GM10266 (cell line): ENCODE data around the gene SON.

Experiments used
- DNase-seq: peaks from one replicate; pipeline ENCODE4 v3.0.0; 2012; ENCODE audit errors: extremely low spot score
- TF ChIP-seq, protein P1 (sequence below): IDR thresholded peaks from 2 replicates; pipeline ENCODE4 v1.5.1; 2012; ENCODE audit warnings: mild to moderate bottlenecking, low read depth; ENCODE audit not compliant: control insufficient read depth, insufficient read depth; ENCODE audit errors: missing control alignments

SON gene

DNA sequence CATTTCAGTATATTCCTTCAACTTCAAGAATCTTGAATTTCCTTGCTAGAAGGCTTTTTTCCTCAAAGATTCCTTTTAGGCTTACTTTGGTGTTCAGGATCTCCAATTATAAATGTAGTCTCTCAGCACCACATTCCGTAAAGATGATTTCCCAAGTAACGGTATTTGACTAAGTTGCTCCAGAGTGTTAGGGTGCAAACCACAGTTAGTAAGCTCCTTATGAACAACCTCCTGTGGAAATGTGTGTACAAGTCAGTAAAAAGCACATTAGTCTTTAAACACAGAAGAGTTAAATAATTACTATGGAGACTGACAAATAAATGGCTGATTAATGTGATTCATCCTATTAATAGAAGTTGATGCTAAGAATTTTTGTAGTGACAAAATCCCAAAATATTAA is 35.4 kb downstream of the SON start:
- DNase-seq = no peak

DNA sequence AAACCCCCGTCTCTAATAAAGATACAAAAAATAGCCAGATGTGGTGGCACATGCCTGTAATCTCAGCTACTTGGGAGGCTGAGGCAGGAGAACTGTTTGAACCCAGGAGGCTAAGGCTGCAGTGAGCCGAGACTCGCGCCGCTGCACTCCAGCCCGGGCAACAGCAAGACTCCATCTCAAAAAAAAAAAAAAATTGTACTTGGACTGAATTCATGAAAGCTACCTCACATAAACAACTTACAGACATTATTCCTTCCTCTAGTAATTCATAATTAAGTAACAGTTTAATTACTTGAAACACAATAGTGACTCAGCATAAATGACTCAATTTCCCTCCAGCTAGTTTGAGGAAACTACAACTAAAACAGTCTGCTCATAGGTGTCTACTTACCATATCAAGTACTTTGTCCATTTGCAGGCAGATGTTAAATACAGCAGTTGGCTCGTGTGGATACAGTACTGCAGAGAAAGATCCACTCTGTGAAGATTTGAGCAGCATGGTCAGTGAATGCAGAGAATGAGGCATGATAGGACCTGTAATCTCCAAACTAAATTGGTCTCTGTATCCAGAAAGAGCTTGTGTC is 36.2 kb downstream of the SON start:
- TF ChIP-seq, protein P1, sequence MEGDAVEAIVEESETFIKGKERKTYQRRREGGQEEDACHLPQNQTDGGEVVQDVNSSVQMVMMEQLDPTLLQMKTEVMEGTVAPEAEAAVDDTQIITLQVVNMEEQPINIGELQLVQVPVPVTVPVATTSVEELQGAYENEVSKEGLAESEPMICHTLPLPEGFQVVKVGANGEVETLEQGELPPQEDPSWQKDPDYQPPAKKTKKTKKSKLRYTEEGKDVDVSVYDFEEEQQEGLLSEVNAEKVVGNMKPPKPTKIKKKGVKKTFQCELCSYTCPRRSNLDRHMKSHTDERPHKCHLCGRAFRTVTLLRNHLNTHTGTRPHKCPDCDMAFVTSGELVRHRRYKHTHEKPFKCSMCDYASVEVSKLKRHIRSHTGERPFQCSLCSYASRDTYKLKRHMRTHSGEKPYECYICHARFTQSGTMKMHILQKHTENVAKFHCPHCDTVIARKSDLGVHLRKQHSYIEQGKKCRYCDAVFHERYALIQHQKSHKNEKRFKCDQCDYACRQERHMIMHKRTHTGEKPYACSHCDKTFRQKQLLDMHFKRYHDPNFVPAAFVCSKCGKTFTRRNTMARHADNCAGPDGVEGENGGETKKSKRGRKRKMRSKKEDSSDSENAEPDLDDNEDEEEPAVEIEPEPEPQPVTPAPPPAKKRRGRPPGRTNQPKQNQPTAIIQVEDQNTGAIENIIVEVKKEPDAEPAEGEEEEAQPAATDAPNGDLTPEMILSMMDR = no peak
- no peak for DNase-seq

More for the DNA sequence above, 35.4 kb downstream of the SON start:
- TF ChIP-seq, protein P1 = no peak

DNA sequence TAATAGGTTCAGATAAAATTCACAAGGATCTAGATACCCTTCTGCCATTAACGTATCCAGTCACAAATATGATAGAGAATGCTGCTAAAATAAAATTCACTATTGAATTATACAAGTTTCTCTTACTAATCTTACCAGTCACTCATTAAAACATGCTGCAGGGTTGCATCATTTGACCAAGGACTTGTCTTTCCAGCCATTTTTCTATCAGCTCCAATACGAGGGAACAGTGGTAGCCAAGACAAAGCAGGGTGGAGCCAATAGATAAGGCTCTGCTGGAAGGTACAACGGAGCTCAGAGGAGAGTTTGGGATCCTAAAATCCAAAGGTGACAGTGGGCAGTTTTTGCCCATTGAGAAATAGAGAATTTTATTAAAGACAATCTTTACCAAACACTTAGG is 41.6 kb downstream of the SON start:
- TF ChIP-seq, protein P1 = no peak
- DNase-seq = no peak

DNA sequence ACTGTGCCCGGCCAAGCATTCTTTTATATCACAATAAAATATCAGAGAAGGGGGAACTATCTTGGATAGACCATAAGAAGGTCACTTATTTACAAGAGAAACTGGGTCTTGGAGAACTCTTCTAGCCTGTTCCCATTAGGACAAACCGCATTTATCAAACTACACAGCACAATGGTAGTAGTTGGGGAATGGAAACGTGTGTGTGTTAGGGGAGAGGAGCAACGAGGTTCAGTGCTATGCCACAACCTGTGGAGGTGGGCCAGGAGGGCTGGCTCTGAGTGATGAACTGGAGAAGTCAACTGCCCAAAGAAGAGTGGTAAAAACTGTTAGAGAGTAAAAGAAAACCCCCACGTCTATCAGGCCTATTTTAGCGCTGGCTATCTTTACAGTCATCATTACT is 44.1 kb downstream of the SON start:
- no peak for DNase-seq
- TF ChIP-seq, protein P1 = no peak

DNA sequence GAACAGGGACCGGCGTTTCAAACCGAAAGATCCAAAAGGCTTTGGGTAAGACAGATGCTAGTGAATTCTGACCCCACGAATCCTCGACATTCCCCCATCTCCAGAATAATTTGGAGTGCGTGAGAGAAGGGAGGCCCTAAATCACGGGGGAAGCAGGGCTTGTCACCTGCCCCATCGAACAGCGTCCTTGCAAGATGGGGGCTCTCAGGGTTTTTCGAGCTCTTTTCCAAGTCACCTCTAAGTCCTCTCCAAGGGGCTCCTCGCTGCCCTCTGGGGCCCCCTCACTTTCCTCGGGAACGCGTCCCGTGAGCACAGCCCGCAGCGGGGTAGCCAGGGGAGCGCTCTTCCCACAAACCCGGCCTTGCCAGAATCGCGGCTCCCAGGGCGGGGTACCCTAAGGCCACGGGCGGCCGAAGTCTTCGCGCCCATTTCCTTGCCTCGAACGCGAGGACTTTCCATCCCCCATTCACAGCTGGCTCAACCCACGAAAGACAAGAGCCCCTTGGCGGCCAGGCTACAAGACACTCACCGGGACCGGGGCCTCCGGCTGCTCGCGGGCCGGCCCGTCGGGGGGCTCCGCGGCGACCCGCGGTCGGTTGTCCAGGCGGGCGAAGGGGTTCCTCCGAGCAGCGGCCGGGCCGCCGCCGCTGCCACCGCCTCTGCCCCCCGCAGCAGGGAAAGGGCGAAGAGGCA is 45.1 kb downstream of the SON start:
- TF ChIP-seq, protein P1 = no peak
- DNase-seq = peak; percentile 37

DNA sequence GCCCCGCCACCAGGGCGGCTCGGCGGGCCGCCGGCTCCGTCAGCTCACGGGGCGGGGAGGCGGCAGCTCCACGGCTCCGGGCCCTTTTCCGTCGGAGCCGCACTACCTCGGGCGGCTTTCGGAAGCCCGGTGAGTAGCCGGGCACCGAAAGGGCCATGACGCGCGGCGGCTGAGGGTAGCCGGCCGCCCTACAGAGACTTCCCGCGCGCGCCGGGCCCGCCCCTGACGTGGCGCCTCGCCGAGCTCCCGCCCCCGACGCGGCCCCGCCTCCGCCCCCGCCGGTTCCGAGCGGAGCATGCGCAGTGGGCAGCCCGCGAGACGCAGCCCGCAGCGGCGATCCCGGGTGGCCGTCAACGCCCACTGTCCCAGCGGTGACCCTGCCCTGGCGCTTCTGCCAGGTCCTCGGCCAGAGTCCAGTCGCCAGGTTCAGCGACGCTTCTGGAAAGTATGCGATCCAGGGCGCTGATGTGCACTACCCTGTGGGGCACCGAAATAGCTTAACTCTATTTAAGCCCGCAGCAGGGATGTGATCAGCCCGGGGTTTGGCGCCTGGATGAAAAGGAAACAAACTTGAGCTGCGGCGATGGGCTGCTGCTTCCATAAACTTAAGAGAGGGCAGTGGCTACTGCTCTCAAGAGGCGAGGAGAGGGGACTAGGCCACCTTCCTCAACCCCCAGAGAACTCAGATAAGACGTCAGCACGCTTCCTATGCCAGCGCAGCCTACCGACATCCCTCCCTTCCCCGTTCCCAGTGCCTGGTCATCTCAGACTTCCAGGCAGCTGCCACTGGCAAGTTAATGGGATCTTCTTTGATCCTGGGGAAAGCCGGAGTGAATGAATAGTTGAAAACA is 45.9 kb downstream of the SON start, which contains the start of gene DONSON:
TSS of gene DONSON (minus strand) at position 200 of the 851 bp plus-strand sequence. CDS start at position 157, 43 bp downstream.
- TF ChIP-seq, protein P1 = no peak
- DNase-seq = peak; percentile 97
